Lower leg skin (tissue), 4 donors: ENCODE measurements around the gene CLGN. TPM values are rescaled to one million over a fixed set of nuclear protein-coding genes. Genes with fewer than 3 reads are reported as not detected.

ENCODE experiments used
- DNase-seq, 2 donors: peaks; one replicate each; pipeline ENCODE4 v3.0.0-alpha.2; 2019; ENCODE audit warnings: low spot score in 2 of 2
- H3K4me3 ChIP-seq: fragments of 200-600 bp; sonication (generic); 2 replicates; pipeline ENCODE4 v1.5.1; 2017; ENCODE audit warnings: mild to moderate bottlenecking, low read depth; ENCODE audit not compliant: poor library complexity, severe bottlenecking
- CTCF ChIP-seq, 3 donors: fragments of 450-650 bp; IDR thresholded peaks; one replicate each; pipeline ENCODE4 v1.5.1; 2016; ENCODE audit warnings: antibody characterized with exemption in 3 of 3, mild to moderate bottlenecking in 3 of 3, moderate library complexity in 2 of 3
- POLR2A ChIP-seq, 2 donors: fragments of 450-650 bp; IDR thresholded peaks; one replicate each; pipeline ENCODE4 v1.6.1; 2016 to 2017; ENCODE audit warnings: antibody characterized with exemption in 2 of 2, mild to moderate bottlenecking in 1 of 2, moderate library complexity in 1 of 2
- WGBS, 2 donors: methylation state at CpG; one replicate each; pipeline ENCODE4 v1.1.5; 2018; 5-methylcytosine and 5-hydroxymethylcytosine counted together
- intact Hi-C: fragments of 100-400 bp; cut with DNase I; formaldehyde crosslinking; loops from one replicate; pipeline ENCODE4 v1.15.0; 2023; ENCODE audit warnings: low total_unique reads
- total RNA-seq, 4 donors: library from RNA; depleted of rRNA; stranded (reverse); fragments of >200 nt; gene quantifications; one replicate each; pipeline ENCODE4 v1.1.0, GENCODE V29; 2016

Gene CLGN
- total RNA-seq, 4 donors from 2014 or later, result 0.08 to 0.94 (median 0.37) TPM

GRCh38 chr4:140342620-140343019 lies 84.8 kb downstream of the CLGN start:
- intact Hi-C loops, result no loop called here
- DNase-seq, result no peak
- TF ChIP-seq CTCF (IDR thresholded peaks at IDR 0.05) (no peak), POLR2A (IDR thresholded peaks at IDR 0.05) (no peak)
- 85 to 92% methylated on average over 1 of the region's 1 CpG for WGBS, 2 donors
- no peak overlapping the region for H3K4me3 ChIP-seq

Other genes starting within 250 kb of the CLGN start
- 10 to 100 TPM; 22.7 to 34.4 (median 26.8) TPM for gene SCOC, start 54.0 kb downstream of the CLGN start, total RNA-seq
- not detected for gene MGAT4D, start 70.6 kb upstream of the CLGN start, total RNA-seq
- gene ELMOD2, start 96.5 kb upstream of the CLGN start, total RNA-seq, result 10 to 100 TPM in 3 of 4 donors, 1 to 10 TPM in 1; 8.3 to 19.9 (median 13.6) TPM
- not detected for gene UCP1, start 141.3 kb upstream of the CLGN start, total RNA-seq